Heart right ventricle (tissue), 16 donors: ENCODE results near the gene COL23A1. TPM values are rescaled to one million over a fixed set of nuclear protein-coding genes. Genes with fewer than 3 reads are reported as not detected.

Experiments
- ATAC-seq, 8 donors: fragments of 200-7000 bp; cut with Tn5 transposase; one replicate each; pipeline ENCODE4 v1.9.1; 2020; ENCODE audit warnings: mild to moderate bottlenecking in 8 of 8, moderate library complexity in 8 of 8, moderate number of reproducible peaks in 1 of 8
- DNase-seq, 2 donors: peaks; one replicate each; pipeline ENCODE4 v3.0.0-alpha.2; 2020
- H3K27ac ChIP-seq, 10 donors: fragments of 200-600 bp; sonication (generic) in 2 of 10; one replicate each; pipeline versions ENCODE4 v1.5.0 to v1.8.0; 2020 to 2022; ENCODE audit warnings: mild to moderate bottlenecking in 3 of 10
- H3K27me3 ChIP-seq, 7 donors: fragments of 200-600 bp; one replicate each; pipeline ENCODE4 v1.8.0; 2021 to 2022; ENCODE audit warnings: mild to moderate bottlenecking in 2 of 7
- H3K36me3 ChIP-seq, 9 donors: fragments of 200-600 bp; sonication (generic) in 1 of 9; one replicate each; pipeline versions ENCODE4 v1.5.0 to v1.8.0; 2020 to 2022; ENCODE audit warnings: mild to moderate bottlenecking in 2 of 9
- H3K4me1 ChIP-seq, 9 donors: fragments of 200-600 bp; sonication (generic) in 1 of 9; one replicate each; pipeline versions ENCODE4 v1.5.0 to v1.8.0; 2020 to 2022; ENCODE audit warnings: mild to moderate bottlenecking in 4 of 9
- H3K4me3 ChIP-seq, 10 donors: fragments of 200-600 bp; sonication (generic) in 2 of 10; one replicate each; pipeline versions ENCODE4 v1.5.0 to v1.8.0; 2020 to 2022; ENCODE audit warnings: mild to moderate bottlenecking in 7 of 10, moderate library complexity in 2 of 10
- H3K9me3 ChIP-seq, 11 donors: fragments of 200-600 bp in 10 of 11; sonication (generic) in 2 of 11; one replicate each; pipeline versions ENCODE4 v1.5.0 to v1.8.0; 2013 to 2022; ENCODE audit warnings: mild to moderate bottlenecking in 2 of 11, control low read depth in 1 of 11, moderate library complexity in 1 of 11
- CTCF ChIP-seq, 9 donors: fragments of 200-600 bp; sonication (generic) in 2 of 9; IDR thresholded peaks; one replicate each; pipeline versions ENCODE4 v1.5.0 to v1.8.0; 2021 to 2022; ENCODE audit warnings: antibody characterized with exemption in 9 of 9, mild to moderate bottlenecking in 5 of 9, moderate library complexity in 1 of 9
- WGBS, 2 donors: extraction: QIAGEN DNeasy Blood & Tissue Kit; methylation state at CpG; one replicate each; pipeline ENCODE4 v1.1.7; 2013; ENCODE audit warnings: inconsistent platforms in 1 of 2; 5-methylcytosine and 5-hydroxymethylcytosine counted together
- intact Hi-C, 10 donors: fragments of 100-400 bp; cut with DNase I; formaldehyde crosslinking; loops; one replicate each; pipeline versions ENCODE4 v1.11.1 to v1.14.2; 2022
- polyA plus RNA-seq, 2 donors: library from polyadenylated mRNA; stranded (reverse); fragments of 200-250 nt; gene quantifications; one replicate each; pipeline ENCODE4 v1.2.3, GENCODE V29; 2013
- total RNA-seq, 10 donors: library from RNA; stranded (reverse); fragmentation: NEBNext Ultra II Directional in 3 of 10; extraction: Animal tissue kit (Norgen Biotek cat#: 25700) in 3 of 10; gene quantifications; one replicate each; pipeline versions ENCODE4 v1.2.1 to v1.2.4, GENCODE V29; 2021 to 2023
- donor health status: Arrhythmogenic right ventricular cardiomyopathy.
- donor health status: ischemic (EF 13 %, LVEDD 7.1; RV severe dilation, severe dysfunction).
- donor health status: healthy with polysubstance abuse.
- donor health status: DM: no; HTN: yes; CAD: no.
- donor health status: DM: no; HTN: no; CAD: no.
- donor health status: ischemic (EF 25% LVEDD 6.9; RV normal size, moderate dysfunction).
- donor health status: ischemic (EF 25% LVEDD 5.7; RV mildly dilated, moderate dysfunction).
- donor health status: healthy.
- donor health status: DM: yes; HTN: yes; CAD: no.
- donor health status: Ischemic cardiomyopathy.
- donor health status: ischemic (EF 35%, LVEDD 5.7; RV mildly dilated, moderate dysfunction).
- donor health status: nonischemic (EF 11% LVEDD 7.7; RV severe dilation, severe dysfunction).
- donor health status: DM: yes; HTN: yes; CAD: no.
- donor health status: PGD.
- donor health status: ischemic (EF 29% LVEDD 5.4; RV normal size, mild dysfunction).
- donor health status: nonischemic (EF 23%, LVEDD 6.1; RV moderate dilation, normal function).

The COL23A1 gene
- total and polyA plus RNA-seq, 12 donors, result 8.9 to 29.0 (median 16.2) TPM

GRCh38 chr5:178232920-178233429, 357.2 kb downstream of the COL23A1 start:
- Histone ChIP-seq H3K27me3 (no peaks in the 10 kb centered on the region), H3K4me1 (peaks cover 20 to 78% (median 39%) of the 10 kb centered on the region in 9 donors), H3K27ac (peak overlapping the region; percentile 84 to 100 (median 98)), H3K4me3 (peak overlapping the region; percentile 76 to 95 (median 91)), H3K9me3 (no peaks in the 10 kb centered on the region), H3K36me3 (peaks cover 0 to 34% (median 4%) of the 10 kb centered on the region in 9 donors)
- intact Hi-C loops, result loop anchor here in 2 of 10 donors (1.0 to 2.0 kb wide), 2 partner anchors 28 to 29 kb away; partner anchors contain the start of gene HNRNPAB (in 2 of the 2)
- no peak for DNase-seq
- no peak for TF ChIP-seq CTCF (IDR thresholded peaks at IDR 0.05)
- WGBS, 2 donors, result 68 to 69% methylated on average over 11 of the region's 11 CpGs
- ATAC-seq, result peak in 1 of 8 donors; percentile 4

- H3K27me3 ChIP-seq, result no peaks in the 10 kb centered on the region
- intact Hi-C loops, result loop anchor here in 2 of 10 donors (1.0 to 2.0 kb wide), 2 partner anchors 28 kb away; partner anchors contain the start of gene HNRNPAB (in 2 of the 2)
- 1% methylated on average over 92 to 102 of the region's 102 CpGs for WGBS, 2 donors
- no peaks in the 10 kb centered on the region for H3K9me3 ChIP-seq
- ATAC-seq (peak; percentile 57 to 84 (median 70)), DNase-seq (peak; percentile 59 to 80)
- peak in 3 of 9 donors; percentile 22 to 34 (median 34) for TF ChIP-seq CTCF (IDR thresholded peaks at IDR 0.05)
- H3K27ac ChIP-seq, result peak within 1 kb of the TSS; percentile 84 to 100 (median 98)
- peaks cover 0 to 40% (median 4%) of the 10 kb centered on the region in 9 donors for H3K36me3 ChIP-seq
- peak within 1 kb of the TSS; percentile 76 to 95 (median 91) for H3K4me3 ChIP-seq
- peaks cover 20 to 72% (median 38%) of the 10 kb centered on the region in 9 donors for H3K4me1 ChIP-seq
These were observed 357.9 kb downstream of the COL23A1 start, which contains the start of gene PHYKPL for GRCh38 chr5:178232124-178232919. PHYKPL (minus strand) TSS chr5:178232802; CDS start chr5:178232550, 252 bp downstream.

GRCh38 chr5:178231539-178232123, 358.6 kb downstream of the COL23A1 start:
- Histone ChIP-seq H3K27me3 (no peaks in the 10 kb centered on the region), H3K4me1 (peaks cover 20 to 65% (median 31%) of the 10 kb centered on the region in 9 donors), H3K4me3 (peak overlapping the region; percentile 76 to 95 (median 91)), H3K9me3 (no peaks in the 10 kb centered on the region), H3K27ac (peak overlapping the region; percentile 84 to 100 (median 98)), H3K36me3 (peaks cover 0 to 47% (median 4%) of the 10 kb centered on the region in 9 donors)
- intact Hi-C loops, result loop anchor here in 3 of 10 donors (1.0 to 2.0 kb wide), 2 partner anchors 27 kb away; partner anchors contain the start of gene HNRNPAB (in 3 of the 3)
- no peak for DNase-seq
- TF ChIP-seq CTCF (IDR thresholded peaks at IDR 0.05), result no peak
- 28 to 32% methylated on average over 21 of the region's 21 CpGs for WGBS, 2 donors
- peak in 5 of 8 donors; percentile 0 to 18 (median 11) for ATAC-seq
